Activated naive CD8-positive, alpha-beta T cell treated with anti-CD3 and anti-CD28 coated beads, Interleukin-2, amount 10 ng/mL, durations not matched to agents 7 days and 5 days (primary cell): ENCODE measurements around the gene ZNF584. TPM values are rescaled to one million over a fixed set of nuclear protein-coding genes. Genes with fewer than 3 reads are reported as not detected.
"Not testable (repeated sequence)": the region's sequence is repeated elsewhere in the genome, so short reads cannot be mapped to it uniquely, and the experiment has no call there.

Source experiments
- ATAC-seq: fragments of 150-1000 bp; cut with Tn5 transposase; one replicate; pipeline ENCODE4 v1.10.0; 2021; ENCODE audit warnings: low read depth, moderate library complexity
- POLR2A ChIA-PET: fragments of 350-600 bp; sonication (Branson Sonifier 250); formaldehyde crosslinking; loops from one replicate; lab custom pipeline; 2021; ENCODE audit warnings: antibody characterized with exemption; lab: Charles Lee
- DNase-seq: peaks from one replicate; pipeline ENCODE4 v3.0.0; 2021
- H3K27ac Mint-ChIP-seq: one replicate; pipeline ENCODE4 v1.8.0; 2022; ENCODE audit warnings: mild to moderate bottlenecking, mixed read lengths
- H3K27me3 Mint-ChIP-seq: one replicate; pipeline ENCODE4 v1.8.0; 2022; ENCODE audit warnings: mild to moderate bottlenecking, moderate library complexity, mixed read lengths
- H3K36me3 Mint-ChIP-seq: one replicate; pipeline ENCODE4 v1.8.0; 2021; ENCODE audit warnings: mild to moderate bottlenecking, mixed read lengths
- H3K4me1 Mint-ChIP-seq: one replicate; pipeline ENCODE4 v1.8.0; 2021; ENCODE audit warnings: mixed read lengths
- H3K4me3 Mint-ChIP-seq: one replicate; pipeline ENCODE4 v1.8.0; 2022; ENCODE audit warnings: mild to moderate bottlenecking, moderate library complexity, mixed read lengths
- H3K9me3 Mint-ChIP-seq: one replicate; pipeline ENCODE4 v1.8.0; 2021; ENCODE audit warnings: mixed read lengths
- total RNA-seq, 2 experiments: library from RNA; stranded (reverse); gene quantifications; one replicate each; pipeline ENCODE4 v1.2.3, GENCODE V29; 2021

ZNF584 gene
- total RNA-seq, 2 experiments from 2014 or later = 8.6 to 10.6 TPM

GRCh38 chr19:58400916-58401839 is 7.3 kb upstream of the ZNF584 start:
- no peaks in the 10 kb centered on the region for H3K9me3 Mint-ChIP-seq
- DNase-seq = peak; percentile 97
- peak overlapping the region; percentile 91 for H3K27ac Mint-ChIP-seq
- POLR2A ChIA-PET = interaction anchor here (1.1 kb wide), 1 partner anchor 69 kb away, joined by 3 read pairs; no protein-coding TSS in a partner anchor
- peaks cover 15% of the 10 kb centered on the region for H3K4me1 Mint-ChIP-seq
- peaks cover 4% of the 10 kb centered on the region for H3K27me3 Mint-ChIP-seq
- ATAC-seq = peak; percentile 99
- peak overlapping the region; percentile 88 for H3K4me3 Mint-ChIP-seq
- H3K36me3 Mint-ChIP-seq = no peaks in the 10 kb centered on the region

GRCh38 chr19:58401840-58402421 is 6.5 kb upstream of the ZNF584 start:
- POLR2A ChIA-PET = interaction anchor here (0.7 to 1.0 kb wide), 2 partner anchors 23 to 38 kb away, joined by 3 to 7 read pairs; partner anchors contain the start of gene ZNF132
- Mint-ChIP-seq H3K27me3 (peaks cover 4% of the 10 kb centered on the region), H3K9me3 (no peaks in the 10 kb centered on the region), H3K36me3 (no peaks in the 10 kb centered on the region), H3K4me3 (peak overlapping the region; percentile 88), H3K27ac (no peak overlapping the region), H3K4me1 (peaks cover 19% of the 10 kb centered on the region)
- DNase-seq (no peak), ATAC-seq (no peak)

- POLR2A ChIA-PET, H3K27me3 Mint-ChIP-seq, DNase-seq, H3K4me3 Mint-ChIP-seq, ATAC-seq, H3K9me3 Mint-ChIP-seq, H3K36me3 Mint-ChIP-seq, H3K27ac Mint-ChIP-seq: not testable (repeated sequence)
- H3K4me1 Mint-ChIP-seq = peaks cover 29% of the 10 kb centered on the region
Observed at GRCh38 chr19:58403920-58404478, 4.5 kb upstream of the ZNF584 start.

GRCh38 chr19:58406818-58407657 is 1.4 kb upstream of the ZNF584 start:
- H3K4me1 Mint-ChIP-seq = peaks cover 38% of the 10 kb centered on the region
- H3K27ac Mint-ChIP-seq = peak overlapping the region; percentile 95
- no peak for ATAC-seq
- H3K4me3 Mint-ChIP-seq = peak overlapping the region; percentile 95
- no peaks in the 10 kb centered on the region for H3K9me3 Mint-ChIP-seq
- POLR2A ChIA-PET = interaction anchor here (0.7 to 1.1 kb wide), 4 partner anchors 27 to 404 kb away, joined by 3 read pairs; partner anchors contain the start of genes ERVK3-1 and ZNF606
- H3K27me3 Mint-ChIP-seq = no peaks in the 10 kb centered on the region
- H3K36me3 Mint-ChIP-seq = peaks cover 1% of the 10 kb centered on the region
- no peak for DNase-seq

- Mint-ChIP-seq H3K27me3 (no peaks in the 10 kb centered on the region), H3K4me3 (peak overlapping the region; percentile 95), H3K9me3 (no peaks in the 10 kb centered on the region), H3K36me3 (peaks cover 6% of the 10 kb centered on the region), H3K27ac (peak overlapping the region; percentile 95), H3K4me1 (peaks cover 38% of the 10 kb centered on the region)
- POLR2A ChIA-PET = interaction anchor here (0.7 to 1.4 kb wide), 6 partner anchors 27 to 217 kb away, joined by 3 to 5 read pairs (median 3); partner anchors contain the start of genes ZNF132 and ZNF8
- ATAC-seq (no peak), DNase-seq (no peak)
Observed at GRCh38 chr19:58407658-58408151, 744 bp upstream of the ZNF584 start.

GRCh38 chr19:58409010-58409790 is 751 bp downstream of the ZNF584 start:
- H3K36me3 Mint-ChIP-seq = peaks cover 6% of the 10 kb centered on the region
- H3K9me3 Mint-ChIP-seq = no peaks in the 10 kb centered on the region
- no peaks in the 10 kb centered on the region for H3K27me3 Mint-ChIP-seq
- H3K4me1 Mint-ChIP-seq = peaks cover 28% of the 10 kb centered on the region
- ATAC-seq (peak; percentile 10), DNase-seq (peak; percentile 53)
- H3K27ac Mint-ChIP-seq = peak overlapping the region; percentile 68
- H3K4me3 Mint-ChIP-seq = peak overlapping the region; percentile 95
- POLR2A ChIA-PET = interaction anchor here (0.6 to 1.4 kb wide), 8 partner anchors 27 to 131 kb away, joined by 3 to 6 read pairs (median 4); partner anchors contain the start of genes ZNF132, ZNF324B and ZNF8

- H3K4me1 Mint-ChIP-seq = no peaks in the 10 kb centered on the region
- DNase-seq = no peak
- POLR2A ChIA-PET = no interaction called here
- ATAC-seq = no peak
- peaks cover 6% of the 10 kb centered on the region for H3K9me3 Mint-ChIP-seq
- no peak overlapping the region for H3K4me3 Mint-ChIP-seq
- no peak overlapping the region for H3K27ac Mint-ChIP-seq
- peaks cover 49% of the 10 kb centered on the region for H3K36me3 Mint-ChIP-seq
- H3K27me3 Mint-ChIP-seq = no peaks in the 10 kb centered on the region
Observed at GRCh38 chr19:58416604-58417003, 8.2 kb downstream of the ZNF584 start.

GRCh38 chr19:58417071-58417470 is 8.6 kb downstream of the ZNF584 start:
- Mint-ChIP-seq H3K27me3 (no peaks in the 10 kb centered on the region), H3K4me1 (no peaks in the 10 kb centered on the region), H3K4me3 (no peak overlapping the region), H3K27ac (no peak overlapping the region), H3K9me3 (peaks cover 6% of the 10 kb centered on the region), H3K36me3 (peaks cover 50% of the 10 kb centered on the region)
- ATAC-seq (no peak), DNase-seq (no peak)
- POLR2A ChIA-PET = no interaction called here

GRCh38 chr19:58428617-58429016 is 20.2 kb downstream of the ZNF584 start:
- ATAC-seq (no peak), DNase-seq (no peak)
- Mint-ChIP-seq H3K36me3 (peaks cover 43% of the 10 kb centered on the region), H3K27me3 (no peaks in the 10 kb centered on the region), H3K4me1 (no peaks in the 10 kb centered on the region), H3K27ac (no peak overlapping the region), H3K4me3 (no peak overlapping the region), H3K9me3 (peaks cover 18% of the 10 kb centered on the region)
- POLR2A ChIA-PET = no interaction called here

GRCh38 chr19:58429745-58430144 is 21.3 kb downstream of the ZNF584 start:
- H3K36me3 Mint-ChIP-seq = peaks cover 50% of the 10 kb centered on the region
- ATAC-seq (no peak), DNase-seq (no peak)
- no peak overlapping the region for H3K4me3 Mint-ChIP-seq
- H3K4me1 Mint-ChIP-seq = no peaks in the 10 kb centered on the region
- H3K27me3 Mint-ChIP-seq = no peaks in the 10 kb centered on the region
- H3K27ac Mint-ChIP-seq = no peak overlapping the region
- POLR2A ChIA-PET = no interaction called here
- H3K9me3 Mint-ChIP-seq = peaks cover 21% of the 10 kb centered on the region

- DNase-seq (no peak), ATAC-seq (no peak)
- H3K9me3 Mint-ChIP-seq = peaks cover 45% of the 10 kb centered on the region
- peaks cover 85% of the 10 kb centered on the region for H3K36me3 Mint-ChIP-seq
- H3K4me3 Mint-ChIP-seq = no peak overlapping the region
- H3K27ac Mint-ChIP-seq = no peak overlapping the region
- no peaks in the 10 kb centered on the region for H3K27me3 Mint-ChIP-seq
- peaks cover 9% of the 10 kb centered on the region for H3K4me1 Mint-ChIP-seq
- POLR2A ChIA-PET = interaction anchor here (1.1 kb wide), 1 partner anchor 12 kb away, joined by 3 read pairs; no protein-coding TSS in a partner anchor
Observed at GRCh38 chr19:58434217-58434616, 25.8 kb downstream of the ZNF584 start.
